PC-9 (cell line): ENCODE measurements around the gene ACSS2. TPM values are rescaled to one million over a fixed set of nuclear protein-coding genes. Genes with fewer than 3 reads are reported as not detected.

Experiments
- Bru-seq: library from RNA; stranded (reverse); fragments of 400-500 nt; gene quantifications from one replicate; lab custom pipeline; 2021; lab: Mats Ljungman, UMichigan
- BruChase-seq, 2 experiments: library from RNA; stranded (reverse); fragments of 400-500 nt; gene quantifications; one replicate each; lab custom pipeline; 2021; lab: Mats Ljungman, UMichigan
- BruUV-seq: library from RNA; stranded (reverse); fragments of 400-500 nt; replicated peaks from 2 replicates; lab custom pipeline; 2021; lab: Mats Ljungman, UMichigan
- CTCF ChIA-PET: fragments of 300-600 bp; sonication (Branson Sonifier 250); formaldehyde crosslinking; loops from one replicate; lab custom pipeline; 2022; ENCODE audit warnings: antibody characterized with exemption; lab: Charles Lee
- POLR2A ChIA-PET: fragments of 300-600 bp; sonication (Branson Sonifier 250); formaldehyde crosslinking; loops from one replicate; lab custom pipeline; 2022; ENCODE audit warnings: antibody characterized with exemption; ENCODE audit not compliant: unreplicated experiment; lab: Charles Lee
- DNase-seq, 2 experiments: peaks; one replicate each; pipeline versions ENCODE4 v3.0.0 to v3.0.0-alpha.2; 2015 to 2022; ENCODE audit warnings: mixed read lengths in 1 of 2
- H2AFZ ChIP-seq: fragments of 200-600 bp; sonication (generic); 2 replicates; pipeline ENCODE4 v1.8.1; 2017; ENCODE audit warnings: antibody characterized with exemption
- H3F3A ChIP-seq: fragments of 200-600 bp; sonication (generic); 2 replicates; pipeline ENCODE4 v1.8.1; 2017; ENCODE audit warnings: antibody characterized with exemption, mild to moderate bottlenecking, low read depth; ENCODE audit not compliant: insufficient read depth
- H3K27ac ChIP-seq: fragments of 200-600 bp; sonication (generic); 2 replicates; pipeline ENCODE4 v1.6.1; 2016; ENCODE audit warnings: mixed run types
- H3K27me3 ChIP-seq: fragments of 200-600 bp; sonication (generic); 2 replicates; pipeline ENCODE4 v1.6.1; 2016; ENCODE audit warnings: low read depth, mixed run types; ENCODE audit not compliant: insufficient read depth
- H3K36me3 ChIP-seq: fragments of 200-600 bp; sonication (generic); 2 replicates; pipeline ENCODE4 v1.6.1; 2016; ENCODE audit warnings: low read depth, mixed run types
- H3K4me1 ChIP-seq: fragments of 200-600 bp; sonication (generic); replicated peaks from 2 replicates; pipeline ENCODE4 v1.6.1; 2016; ENCODE audit warnings: mixed run types; ENCODE audit not compliant: insufficient read depth
- H3K4me2 ChIP-seq: fragments of 200-600 bp; sonication (generic); 2 replicates; pipeline ENCODE4 v1.6.1; 2017; ENCODE audit warnings: mixed run types
- H3K4me3 ChIP-seq: fragments of 200-600 bp; sonication (generic); 2 replicates; pipeline ENCODE4 v1.6.1; 2016; ENCODE audit warnings: mixed run types
- H3K79me2 ChIP-seq: fragments of 200-600 bp; sonication (generic); 2 replicates; pipeline ENCODE4 v1.6.1; 2017; ENCODE audit warnings: low read depth, mixed run types
- H3K9me2 ChIP-seq: fragments of 200-600 bp; sonication (generic); 2 replicates; pipeline ENCODE4 v1.8.1; 2017; ENCODE audit warnings: mild to moderate bottlenecking; ENCODE audit not compliant: insufficient read depth
- H3K9me3 ChIP-seq: fragments of 200-600 bp; sonication (generic); 2 replicates; pipeline ENCODE4 v1.8.1; 2016; ENCODE audit warnings: low read depth; ENCODE audit not compliant: insufficient read depth
- H4K20me1 ChIP-seq: fragments of 200-600 bp; sonication (generic); 2 replicates; pipeline ENCODE4 v1.8.1; 2017; ENCODE audit not compliant: insufficient read depth
- CTCF ChIP-seq: fragments of 200-600 bp; sonication (generic); conservative IDR thresholded peaks from 2 replicates; pipeline ENCODE4 v1.6.1; 2017; ENCODE audit warnings: mixed run types, antibody characterized with exemption, mild to moderate bottlenecking, moderate library complexity
- EZH2 ChIP-seq: fragments of 200-600 bp; sonication (generic); IDR thresholded peaks from 2 replicates; pipeline ENCODE4 v1.8.0; 2017; ENCODE audit warnings: antibody characterized with exemption, low read depth
- intact Hi-C: fragments of 100-400 bp; cut with micrococcal nuclease; formaldehyde crosslinking; loops from one replicate; pipeline ENCODE4 v1.10.0; 2022; ENCODE audit not compliant: unreplicated experiment
- long read RNA-seq: library from polyadenylated mRNA; stranded (forward); transcript quantifications from one replicate; pipeline ENCODE4 v2.0.0, GENCODE V29; 2022
- total RNA-seq: library from RNA; stranded (reverse); gene quantifications from 2 replicates; pipeline ENCODE4 v1.2.3, GENCODE V29; 2021

Gene ACSS2
- total RNA-seq (81.1 and 108 TPM in 2 replicates), Bru-seq, nascent RNA (percentile 70 among the genes with signal in this experiment), BruChase-seq, experiment 1, labeled RNA remaining after a 2-hour chase (percentile 83 among the genes with signal in this experiment), BruChase-seq, experiment 2, labeled RNA remaining after a 6-hour chase (percentile 76 among the genes with signal in this experiment)
- long read RNA-seq, transcript ACSS2-202 (18 exons, 3,065 nt): major isoform, 78 of 116 reads
- long read RNA-seq, partial matches to known transcripts: 5 of 116 reads
- long read RNA-seq, other reads (novel, unspliced or antisense): 31 of 116 reads

- BruUV-seq: no TSS peak
Measured at GRCh38 chr20:34876406-34877282, at the start of gene ACSS2. ACSS2 (plus strand) TSS chr20:34876612; CDS start chr20:34876646, 34 bp downstream.

GRCh38 chr20:34829191-34829590, 47.2 kb upstream of the ACSS2 start:
- peaks cover 8% of the 10 kb centered on the region for H3K79me2 ChIP-seq
- no peak overlapping the region for H3K4me2 ChIP-seq
- peaks cover 10% of the 10 kb centered on the region; the same call in 1 of the 2 replicates for H3F3A ChIP-seq
- peaks cover 8% of the 10 kb centered on the region; the same call in 1 of the 2 replicates for H3K4me1 ChIP-seq
- H3K9me3 ChIP-seq: no peaks in the 10 kb centered on the region
- H2AFZ ChIP-seq: no peak overlapping the region
- ChIA-PET CTCF (no interaction called here), POLR2A (interaction anchor here (0.6 kb wide), 1 partner anchor 266 kb away, joined by 4 read pairs; no protein-coding TSS in a partner anchor)
- intact Hi-C loops: no loop called here
- H3K4me3 ChIP-seq: no peak overlapping the region
- BruUV-seq: no TSS peak
- peaks cover 3% of the 10 kb centered on the region; the same call in 1 of the 2 replicates for H4K20me1 ChIP-seq
- TF ChIP-seq CTCF (0 out of 2 replicates have a peak, but pooled peaks have one; percentile 10), EZH2 (no peak)
- H3K9me2 ChIP-seq: no peaks in the 10 kb centered on the region
- H3K36me3 ChIP-seq: no peaks in the 10 kb centered on the region
- no peaks in the 10 kb centered on the region for H3K27me3 ChIP-seq
- no peak overlapping the region for H3K27ac ChIP-seq
- no peak for DNase-seq

More at GRCh38 chr20:34876406-34877282, at the start of gene ACSS2:
- no peaks in the 10 kb centered on the region for H3K9me3 ChIP-seq
- DNase-seq: no peak
- peak within 1 kb of the TSS; percentile 83 for H3K27ac ChIP-seq
- H3K4me3 ChIP-seq: peak within 1 kb of the TSS; percentile 91
- H3F3A ChIP-seq: peaks cover 8% of the 10 kb centered on the region
- H3K79me2 ChIP-seq: peaks cover 39% of the 10 kb centered on the region
- TF ChIP-seq CTCF (no peak), EZH2 (no peak)
- H3K4me1 ChIP-seq: peaks cover 40% of the 10 kb centered on the region
- H4K20me1 ChIP-seq: 0 out of 2 replicates have a peak, but pooled peaks cover 12% of the 10 kb centered on the region
- H3K4me2 ChIP-seq: peak within 1 kb of the TSS; percentile 81
- POLR2A ChIA-PET: interaction anchor here (0.5 to 1.5 kb wide), 8 partner anchors 41 to 578 kb away, joined by 3 to 11 read pairs (median 4); partner anchors contain the start of genes GSS and MYH7B
- intact Hi-C loops: loop anchor here (1.0 to 10.0 kb wide), 6 partner anchors 31 to 217 kb away; partner anchors contain the start of genes GSS and MYH7B
- H3K27me3 ChIP-seq: no peaks in the 10 kb centered on the region
- H2AFZ ChIP-seq: peak within 1 kb of the TSS; percentile 82
- H3K9me2 ChIP-seq: no peaks in the 10 kb centered on the region
- no peaks in the 10 kb centered on the region for H3K36me3 ChIP-seq
- CTCF ChIA-PET: interaction anchor here (0.6 to 1.8 kb wide), 14 partner anchors 14 to 884 kb away, joined by 3 to 28 read pairs (median 6); partner anchors contain the start of genes GSS and MYH7B

GRCh38 chr20:34831936-34832335, 44.5 kb upstream of the ACSS2 start:
- Histone ChIP-seq H3K4me3 (no peak overlapping the region), H3K4me1 (no peaks in the 10 kb centered on the region), H3F3A (peaks cover 2% of the 10 kb centered on the region; the same call in 1 of the 2 replicates), H3K9me3 (no peaks in the 10 kb centered on the region), H3K4me2 (no peak overlapping the region), H3K27me3 (no peaks in the 10 kb centered on the region), H3K36me3 (no peaks in the 10 kb centered on the region), H4K20me1 (no peaks in the 10 kb centered on the region), H2AFZ (no peak overlapping the region), H3K9me2 (no peaks in the 10 kb centered on the region), H3K27ac (no peak overlapping the region), H3K79me2 (no peaks in the 10 kb centered on the region)
- ChIA-PET POLR2A (no interaction called here), CTCF (no interaction called here)
- DNase-seq: no peak
- intact Hi-C loops: loop anchor here (5.0 to 10.0 kb wide), 4 partner anchors 40 to 623 kb away; partner anchors contain the start of genes CEP250, GGT7, GSS and MYH7B
- TF ChIP-seq CTCF (no peak), EZH2 (no peak)
- BruUV-seq: no TSS peak
